Measurements from ENCODE around the gene KLHDC4.
"Not testable (repeated sequence)": the region's sequence is repeated elsewhere in the genome, so short reads cannot be mapped to it uniquely, and the experiment has no call there.

The KLHDC4 gene

DNA sequence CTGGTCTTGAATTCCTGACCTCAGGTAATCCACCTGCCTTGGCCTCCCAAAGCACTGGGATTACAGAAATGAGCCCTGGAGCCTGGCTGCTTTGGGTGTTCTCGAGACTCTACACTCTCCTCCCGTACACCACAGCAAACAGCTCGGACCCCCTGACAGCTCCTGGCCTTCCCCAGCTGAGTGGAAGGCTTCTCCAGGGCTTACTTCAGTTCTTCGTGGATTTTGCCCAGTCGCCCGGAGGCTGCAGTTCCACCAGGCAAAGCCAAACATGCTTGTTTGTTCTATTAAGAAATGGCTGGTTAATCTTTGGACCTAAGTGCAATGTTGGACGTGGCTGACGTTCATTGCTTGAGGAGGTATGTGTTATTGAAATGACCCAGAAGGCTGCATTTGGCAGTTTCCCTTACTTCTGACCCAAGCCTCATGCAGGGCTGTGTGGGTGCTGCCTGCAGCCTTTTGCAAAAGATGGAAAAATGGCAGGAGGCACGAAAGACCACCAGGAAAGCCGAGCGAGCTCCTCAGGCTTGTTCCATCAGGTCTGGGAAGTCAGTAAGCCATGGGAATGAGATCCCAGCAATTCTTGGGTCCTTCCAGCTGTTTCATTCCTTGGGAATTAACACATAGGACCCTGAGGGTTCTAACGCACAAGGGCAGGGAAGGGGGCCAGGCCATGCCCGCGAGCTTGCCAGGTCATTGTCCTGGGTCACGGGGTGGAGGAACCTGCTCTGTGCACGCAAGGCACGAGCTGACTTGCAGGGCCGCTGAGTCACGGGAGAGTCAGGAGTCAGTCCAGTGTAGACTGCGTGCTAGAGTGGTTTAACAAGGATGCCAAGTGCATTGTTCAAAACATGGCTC is 23.9 kb upstream of the KLHDC4 start:
- Histone ChIP-seq H3K4me1 (peaks cover 17% of the 10 kb centered on the region), H3K36me3 (no peaks in the 10 kb centered on the region), H3K27me3 (no peaks in the 10 kb centered on the region), H3K9me3 (no peaks in the 10 kb centered on the region), H3K4me3 (ENCODE audit: low read depth, low read length) (no peak overlapping the region)
- no peak for TF ChIP-seq CTCF (IDR thresholded peaks at IDR 0.05; ENCODE audit: low read depth, low read length)
- no peak for DNase-seq

GRCh38 chr16:87788730-87789436 is 23.1 kb upstream of the KLHDC4 start:
- H3K36me3 ChIP-seq; H3K27me3 ChIP-seq; DNase-seq; H3K4me3 ChIP-seq (ENCODE audit: low read depth, low read length); H3K9me3 ChIP-seq: not testable (repeated sequence)
- peaks cover 17% of the 10 kb centered on the region for H3K4me1 ChIP-seq

GRCh38 chr16:87787451-87788091 is 21.8 kb upstream of the KLHDC4 start:
- H3K4me3 ChIP-seq (ENCODE audit: low read depth, low read length); H3K36me3 ChIP-seq; H3K27me3 ChIP-seq; DNase-seq; H3K9me3 ChIP-seq: not testable (repeated sequence)
- H3K4me1 ChIP-seq = peaks cover 17% of the 10 kb centered on the region

DNA sequence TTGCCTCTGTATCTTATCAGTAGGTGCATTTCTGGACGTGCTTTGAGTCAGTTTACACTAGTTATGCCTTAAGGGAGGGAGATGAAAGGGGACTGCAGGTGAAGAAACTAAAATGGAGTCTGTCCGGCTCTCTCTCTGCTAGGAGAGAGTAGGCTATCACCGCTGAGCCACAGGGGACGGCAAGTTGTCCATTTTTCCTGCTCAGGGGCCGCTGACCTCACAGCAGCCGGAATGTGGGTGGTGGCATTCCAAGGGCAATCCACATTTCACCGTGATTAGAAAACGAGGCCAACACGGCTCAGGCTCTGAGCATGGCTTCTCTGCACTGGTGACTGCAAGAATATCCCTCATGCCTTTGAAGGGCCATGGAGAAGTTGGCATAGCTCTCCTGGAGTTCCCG is 19.0 kb upstream of the KLHDC4 start:
- Histone ChIP-seq H3K36me3 (no peaks in the 10 kb centered on the region), H3K27me3 (no peaks in the 10 kb centered on the region), H3K9me3 (no peaks in the 10 kb centered on the region), H3K4me3 (ENCODE audit: low read depth, low read length) (no peak overlapping the region), H3K4me1 (no peaks in the 10 kb centered on the region; the same call in 1 of the 2 replicates)
- DNase-seq = no peak
- TF ChIP-seq CTCF (IDR thresholded peaks at IDR 0.05; ENCODE audit: low read depth, low read length) = no peak

- Histone ChIP-seq H3K36me3 (no peaks in the 10 kb centered on the region), H3K4me1 (peaks cover 6% of the 10 kb centered on the region), H3K27me3 (no peaks in the 10 kb centered on the region)
These were observed 16.2 kb upstream of the KLHDC4 start for GRCh38 chr16:87782033-87782432.

DNA sequence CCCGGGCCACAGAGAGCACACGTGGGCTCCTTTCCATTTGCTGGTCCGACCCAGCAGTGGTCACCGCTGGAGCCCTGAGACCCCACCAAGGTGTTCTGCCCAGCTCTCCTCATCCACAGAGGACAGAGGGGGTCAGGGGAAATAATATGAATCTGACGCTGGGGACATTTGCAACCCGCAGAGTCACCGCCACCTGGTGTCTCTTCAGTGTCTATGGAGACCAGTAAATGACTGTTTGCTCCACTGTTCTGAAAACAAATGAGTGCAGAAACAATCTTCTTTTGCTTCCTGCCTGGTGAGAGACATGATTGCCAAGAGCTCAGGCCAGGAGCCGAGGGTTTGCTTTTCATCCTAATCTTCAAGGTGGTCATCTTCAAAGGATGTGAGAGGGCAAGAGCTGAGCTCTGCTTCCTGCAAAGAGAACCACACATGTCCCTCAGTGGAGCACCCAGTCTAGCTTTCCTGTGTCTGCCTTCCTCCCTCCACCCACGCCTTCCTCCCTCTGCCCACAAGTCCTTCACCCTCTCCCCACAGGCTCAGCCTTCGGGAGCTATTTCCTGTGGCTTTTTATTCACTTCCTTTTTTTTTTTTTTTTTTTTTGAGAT is 14.7 kb upstream of the KLHDC4 start:
- Histone ChIP-seq H3K27me3 (no peaks in the 10 kb centered on the region), H3K4me3 (ENCODE audit: low read depth, low read length) (no peak overlapping the region), H3K36me3 (no peaks in the 10 kb centered on the region), H3K9me3 (no peaks in the 10 kb centered on the region), H3K4me1 (peaks cover 6% of the 10 kb centered on the region)
- no peak for DNase-seq
- no peak for TF ChIP-seq CTCF (IDR thresholded peaks at IDR 0.05; ENCODE audit: low read depth, low read length)

More at GRCh38 chr16:87782033-87782432, 16.2 kb upstream of the KLHDC4 start:
- no peaks in the 10 kb centered on the region for H3K9me3 ChIP-seq
- TF ChIP-seq CTCF (IDR thresholded peaks at IDR 0.05; ENCODE audit: low read depth, low read length) = no peak
- H3K4me3 ChIP-seq (ENCODE audit: low read depth, low read length) = no peak overlapping the region
- DNase-seq = no peak
